Camera-type eye (tissue), 1 donor: ENCODE data around the gene NPVF. TPM values are rescaled to one million over a fixed set of nuclear protein-coding genes. Genes with fewer than 3 reads are reported as not detected.

ENCODE experiments used
- total RNA-seq: library from RNA; depleted of rRNA; stranded (reverse); fragments of >200 nt; gene quantifications from one replicate; pipeline ENCODE4 v1.2.3, GENCODE V29; 2014

The NPVF gene
- 18.7 TPM for total RNA-seq

GRCh38 chr7:25228386-25228785 is at the start of gene NPVF:
NPVF (minus strand) TSS chr7:25228486; CDS start chr7:25228439, 47 bp downstream.

Other genes starting within 250 kb of the NPVF start
- 11.1 TPM for gene OSBPL3, start 248.3 kb downstream of the NPVF start, total RNA-seq
- gene CYCS, start 103.2 kb downstream of the NPVF start, total RNA-seq: 37.9 TPM